CMK (cell line): Measurements from ENCODE around the gene THAP9.
"Not testable (repeated sequence)": the region's sequence is repeated elsewhere in the genome, so short reads cannot be mapped to it uniquely, and the experiment has no call there.

Experiments used
- DNase-seq: peaks from one replicate; pipeline ENCODE4 v3.0.0-alpha.2; 2010; ENCODE audit warnings: low read depth

Gene THAP9

DNA sequence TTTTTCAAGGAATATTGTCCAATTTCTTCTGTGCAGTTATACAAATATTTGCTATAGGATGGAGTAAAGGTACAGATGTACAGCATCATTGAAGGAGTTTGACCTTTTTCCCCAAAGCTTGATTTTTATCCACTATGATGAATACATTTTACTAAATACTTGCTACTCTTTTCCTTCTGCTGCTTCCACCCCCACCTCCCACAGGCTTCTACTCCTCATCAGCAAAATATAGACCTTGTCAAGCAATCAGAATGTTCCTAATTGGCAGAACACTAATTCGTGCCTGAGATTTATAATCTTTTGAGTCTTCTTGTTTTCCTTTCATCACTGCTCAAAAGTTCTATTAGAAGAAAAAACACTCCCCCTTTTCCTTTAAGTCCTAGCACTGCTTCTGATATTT lies 3.8 kb upstream of the THAP9 start:
- DNase-seq, result no peak

DNA sequence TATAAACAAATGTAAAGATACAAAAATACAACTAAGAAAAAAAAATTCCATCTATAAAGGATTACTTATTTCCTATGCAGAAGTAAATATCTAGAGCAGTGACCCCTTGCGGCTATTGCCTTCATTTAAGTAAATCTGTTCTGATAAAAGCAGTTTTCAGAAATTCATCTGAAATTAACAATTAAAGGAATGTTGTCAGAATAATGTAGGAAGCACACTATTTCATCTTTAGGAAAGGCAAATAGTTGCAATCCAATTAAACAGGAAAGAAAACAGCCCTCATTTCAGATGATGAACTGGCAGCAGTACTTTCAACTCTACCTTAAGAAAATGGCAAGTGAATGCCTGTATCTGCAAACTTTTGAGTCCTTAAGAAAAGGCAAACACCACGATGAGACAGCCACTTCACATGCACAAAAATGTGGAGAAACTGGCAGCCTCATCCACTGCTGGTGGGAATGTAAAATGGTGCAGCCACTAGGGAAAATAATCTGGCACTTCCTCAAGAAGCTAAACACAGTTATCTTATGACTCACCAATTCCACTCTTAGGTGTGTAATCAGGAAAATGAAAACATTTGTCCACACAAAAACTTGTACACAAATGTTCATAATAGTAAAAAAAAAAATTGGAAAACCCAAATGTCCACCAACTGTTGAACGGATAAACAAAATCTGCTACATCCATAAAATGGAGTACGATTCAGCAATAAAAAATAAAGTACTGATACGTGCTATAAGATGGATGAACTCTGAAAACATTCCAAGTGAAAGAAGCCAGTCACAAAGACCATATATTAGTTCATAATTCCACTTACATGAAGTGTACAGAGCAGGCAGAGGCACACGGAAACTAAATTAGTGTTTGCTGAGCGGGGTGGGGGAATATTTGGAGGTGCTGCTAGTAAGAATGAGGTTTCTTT lies 2.0 kb upstream of the THAP9 start:
- DNase-seq, result no peak

GRCh38 chr4:82899374-82900065 lies 1.0 kb upstream of the THAP9 start:
- no peak for DNase-seq

GRCh38 chr4:82900066-82900410 lies 497 bp upstream of the THAP9 start:
- no peak for DNase-seq

DNA sequence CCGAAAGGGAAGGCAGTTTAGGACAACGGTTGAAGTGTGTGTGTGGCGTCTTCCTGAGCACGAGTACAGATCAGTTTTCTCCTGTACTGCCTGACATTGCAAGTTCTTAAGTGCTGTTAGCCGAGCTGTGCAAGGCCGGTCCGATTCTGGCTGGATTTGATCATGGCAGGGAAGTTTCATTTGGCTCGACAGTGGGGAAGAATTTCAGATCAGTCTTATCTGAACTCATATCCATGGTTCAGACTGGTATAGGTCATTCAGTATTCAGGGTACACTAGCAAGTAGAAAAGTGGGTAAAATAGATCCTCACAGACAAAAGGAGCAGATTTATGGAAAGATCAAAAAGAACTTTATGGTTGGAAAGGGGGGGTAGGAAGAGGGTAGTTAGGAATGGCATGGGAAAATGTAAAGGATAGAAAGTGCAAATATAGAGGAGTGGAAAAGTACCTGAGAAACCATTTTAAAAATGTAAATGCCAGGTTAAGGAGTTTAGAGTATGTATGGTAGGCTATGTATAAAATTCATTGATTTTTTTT lies 716 bp downstream of the THAP9 start:
- no peak for DNase-seq

GRCh38 chr4:82903737-82904136 lies 3.2 kb downstream of the THAP9 start:
- no peak for DNase-seq

DNA sequence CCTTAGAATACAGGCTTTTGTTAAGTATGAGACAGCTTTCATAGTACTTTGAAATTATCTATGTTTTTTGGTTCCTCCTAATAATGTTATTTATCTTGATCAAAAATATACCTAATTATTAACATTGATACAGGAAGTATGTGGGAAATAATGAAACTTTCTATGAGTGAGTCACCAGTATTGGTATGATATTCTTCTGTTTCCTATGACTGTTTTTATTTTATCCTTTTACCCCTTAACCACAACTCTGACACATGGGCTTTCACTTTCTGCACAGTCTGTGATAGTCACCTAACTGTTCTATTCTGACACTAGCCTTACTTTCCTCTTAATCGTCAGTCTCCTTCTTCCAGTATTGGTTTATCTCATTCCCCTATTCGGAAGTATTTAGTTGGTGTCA lies 4.7 kb downstream of the THAP9 start:
- DNase-seq, result no peak

DNA sequence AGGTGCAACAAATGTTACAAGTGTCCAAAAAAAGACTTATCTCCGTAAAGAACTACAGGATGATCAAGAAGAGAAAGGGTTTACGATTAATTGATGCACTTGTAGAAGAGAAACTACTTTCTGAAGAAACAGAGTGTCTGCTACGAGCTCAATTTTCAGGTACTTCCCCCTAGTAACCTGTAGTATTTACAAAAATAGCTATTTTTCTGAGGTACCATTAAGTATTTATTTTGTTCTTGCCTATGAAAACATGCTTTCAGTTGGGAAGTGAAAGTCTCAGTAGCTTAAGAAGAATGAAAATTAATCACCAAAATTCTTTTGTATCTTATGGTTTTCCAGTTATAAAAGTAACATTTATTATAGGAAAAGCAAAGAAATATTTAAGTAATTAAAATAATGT lies 5.9 kb downstream of the THAP9 start:
- DNase-seq, result no peak

DNA sequence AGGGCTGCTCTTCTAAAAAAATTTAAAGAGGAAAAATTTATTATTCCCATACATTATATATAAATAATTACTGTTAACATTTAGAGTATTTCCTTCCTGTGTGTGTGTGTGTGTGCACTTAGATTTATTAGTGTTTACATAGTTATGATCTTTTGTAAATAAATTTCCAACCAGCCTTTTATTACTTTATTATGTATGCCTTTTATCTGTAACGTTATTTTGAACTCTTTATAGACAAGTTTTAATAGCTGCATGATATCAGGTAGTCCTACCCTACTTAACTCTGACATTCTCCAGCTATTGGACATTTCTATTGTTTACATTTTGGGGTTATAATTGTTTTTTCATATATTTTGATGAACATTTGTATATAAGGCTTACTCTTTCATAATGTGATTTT lies 8.8 kb downstream of the THAP9 start:
- no peak for DNase-seq

DNA sequence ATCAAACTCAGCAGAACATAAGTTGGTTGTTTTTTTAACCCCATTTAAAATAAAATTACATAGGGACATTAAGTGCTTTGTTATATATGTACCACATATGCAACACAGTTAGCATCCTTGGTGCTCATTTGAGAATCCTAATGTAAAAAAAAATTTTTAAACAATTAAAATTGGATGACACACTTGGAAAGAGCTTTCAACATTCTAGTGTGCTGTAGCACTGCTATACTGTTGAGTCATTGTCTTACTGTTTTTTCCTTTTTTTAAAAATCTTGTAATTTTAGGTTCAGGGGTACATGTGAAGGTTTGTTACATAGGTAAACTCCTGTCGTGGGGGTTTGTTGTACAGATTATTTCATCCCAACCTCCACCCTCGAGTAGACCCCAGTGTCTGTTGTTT lies 12.8 kb downstream of the THAP9 start:
- no peak for DNase-seq

GRCh38 chr4:82913968-82914367 lies 13.4 kb downstream of the THAP9 start:
- not testable (repeated sequence) for DNase-seq

DNA sequence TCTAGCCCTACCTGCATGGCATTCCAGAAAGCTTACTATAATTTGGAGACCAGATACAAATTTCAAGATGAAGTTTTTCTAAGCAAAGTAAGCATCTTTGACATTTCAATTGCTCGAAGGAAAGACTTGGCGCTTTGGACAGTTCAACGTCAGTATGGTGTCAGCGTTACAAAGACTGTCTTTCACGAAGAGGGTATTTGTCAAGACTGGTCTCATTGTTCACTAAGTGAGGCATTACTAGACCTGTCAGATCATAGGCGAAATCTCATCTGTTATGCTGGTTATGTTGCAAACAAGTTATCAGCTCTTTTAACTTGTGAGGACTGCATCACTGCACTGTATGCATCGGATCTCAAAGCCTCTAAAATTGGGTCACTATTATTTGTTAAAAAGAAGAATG lies 17.6 kb downstream of the THAP9 start:
- DNase-seq, result no peak

- no peak for DNase-seq
These were observed 18.9 kb downstream of the THAP9 start for GRCh38 chr4:82919386-82919785.

DNA sequence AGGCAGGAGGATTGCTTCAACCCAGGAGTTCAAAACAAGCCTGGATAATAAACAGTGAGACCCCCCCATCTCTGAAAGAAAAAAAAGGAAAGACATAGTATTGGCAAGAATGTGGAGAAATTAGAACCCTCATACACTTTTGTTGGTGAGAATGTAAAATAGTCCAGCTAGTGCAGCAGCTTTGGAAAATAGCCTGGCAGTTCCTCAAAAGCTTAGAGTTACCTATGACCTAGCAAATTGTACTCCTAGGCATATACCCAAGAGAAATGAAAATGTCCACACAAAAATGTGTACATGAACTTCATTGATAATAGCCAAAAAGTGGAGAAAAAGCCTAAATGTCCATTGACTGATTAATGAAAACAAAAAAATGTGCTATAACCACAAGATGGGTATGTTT lies 21.3 kb downstream of the THAP9 start:
- DNase-seq, result no peak

GRCh38 chr4:82930848-82931755 lies 30.6 kb downstream of the THAP9 start:
- DNase-seq, result no peak

GRCh38 chr4:82934441-82934840 lies 33.9 kb downstream of the THAP9 start:
- DNase-seq, result no peak

DNA sequence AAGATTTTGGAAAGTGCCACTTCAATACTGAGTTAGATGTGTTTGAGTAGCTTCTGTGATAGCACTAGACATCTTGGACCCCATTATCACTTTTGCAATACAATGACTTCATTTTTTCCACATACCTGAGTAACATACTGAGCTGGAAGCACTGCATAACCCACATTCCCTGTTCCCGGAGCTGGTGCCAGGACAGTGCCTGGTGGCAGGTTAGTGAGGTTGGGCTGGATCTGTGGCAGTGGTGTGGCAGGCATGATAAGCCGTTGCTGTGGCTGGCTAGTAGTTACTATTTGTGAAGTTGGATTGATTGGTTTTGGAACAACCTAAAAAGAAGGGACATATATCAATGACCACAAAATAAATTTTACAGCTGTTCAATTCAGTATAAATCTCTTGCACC lies 38.9 kb downstream of the THAP9 start:
- no peak for DNase-seq

DNA sequence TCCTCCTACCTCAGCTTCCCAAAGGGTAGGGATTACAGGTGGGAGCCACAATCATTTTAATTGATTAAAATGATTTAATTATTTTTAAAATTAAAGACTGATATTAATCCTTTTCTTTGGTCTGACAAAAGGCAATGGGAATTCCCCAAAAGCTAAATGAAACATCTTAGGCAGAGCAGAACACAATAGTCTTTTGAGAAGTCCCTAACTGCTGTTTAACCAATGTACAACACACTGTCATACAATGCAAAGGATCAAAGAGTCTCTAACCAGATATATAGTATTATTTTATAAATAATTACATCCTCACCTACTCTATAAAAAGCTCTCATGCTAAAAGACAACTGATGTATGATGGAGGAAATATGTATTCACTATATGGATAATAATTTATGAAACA lies 47.0 kb downstream of the THAP9 start:
- DNase-seq, result no peak

- no peak for DNase-seq
These were observed 48.2 kb downstream of the THAP9 start for GRCh38 chr4:82948647-82949204.

DNA sequence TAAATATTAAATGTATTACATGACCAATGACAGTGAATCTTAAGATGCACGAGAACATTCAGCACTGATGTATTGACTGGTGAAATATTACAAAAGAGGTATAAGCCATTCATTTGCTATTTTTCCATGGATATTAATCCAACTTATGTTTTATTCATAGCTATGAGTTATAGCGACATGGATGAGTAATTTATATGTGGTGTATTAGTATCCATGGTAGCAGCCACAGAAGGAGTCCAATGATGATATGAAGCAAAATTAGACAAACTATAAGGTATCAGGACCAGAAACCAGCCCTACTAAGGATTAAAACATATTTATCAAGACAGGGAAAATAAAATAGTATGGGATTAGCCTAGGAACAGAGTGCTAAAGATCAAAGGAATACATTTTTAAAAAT lies 50.7 kb downstream of the THAP9 start:
- no peak for DNase-seq

DNA sequence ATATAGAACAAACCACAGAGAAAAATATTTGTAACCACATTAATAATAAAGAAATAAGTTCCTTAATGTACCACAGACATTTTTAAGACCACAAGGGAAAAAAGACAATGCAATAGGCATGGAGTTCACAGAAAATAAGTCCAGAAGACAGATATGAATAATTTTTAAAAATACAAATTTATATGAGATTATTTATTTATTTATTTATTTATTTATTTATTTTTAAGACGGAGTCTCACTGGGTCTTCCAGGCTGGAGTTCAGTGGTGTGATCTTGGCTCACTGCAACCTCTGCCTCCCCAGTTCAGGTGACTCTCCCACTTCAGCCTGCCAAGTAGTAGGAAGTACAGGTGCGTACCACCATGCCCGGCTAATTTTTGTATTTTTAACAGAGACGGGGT lies 53.7 kb downstream of the THAP9 start:
- no peak for DNase-seq

GRCh38 chr4:82957045-82957444 lies 56.5 kb downstream of the THAP9 start:
- no peak for DNase-seq
